ENCODE results near the gene ALK. TPM values are rescaled to one million over a fixed set of nuclear protein-coding genes. Genes with fewer than 3 reads are reported as not detected.

ALK gene
- polyA plus RNA-seq, 3 donors = not detected

DNA sequence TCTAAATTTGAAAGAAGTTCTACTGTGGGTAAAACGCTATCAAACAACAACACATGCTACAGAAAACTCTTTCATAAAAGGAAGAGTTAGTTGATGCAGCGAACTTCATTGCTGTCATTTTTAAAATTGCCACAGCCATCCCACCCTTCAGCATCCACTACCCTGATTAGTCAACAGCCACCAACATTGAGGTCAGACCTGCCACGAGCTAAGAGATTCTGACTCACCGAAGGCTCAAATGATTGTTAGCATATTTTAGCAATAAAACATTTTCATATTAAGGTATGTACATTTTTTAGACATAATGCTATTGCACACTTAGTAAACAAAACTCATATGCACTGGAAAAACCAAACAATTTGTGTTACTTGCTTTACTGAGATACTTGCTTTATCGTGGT, 459.1 kb downstream of the ALK start:
- intact Hi-C loops (cut with micrococcal nuclease) = no loop called here
- TF ChIP-seq, protein P1, sequence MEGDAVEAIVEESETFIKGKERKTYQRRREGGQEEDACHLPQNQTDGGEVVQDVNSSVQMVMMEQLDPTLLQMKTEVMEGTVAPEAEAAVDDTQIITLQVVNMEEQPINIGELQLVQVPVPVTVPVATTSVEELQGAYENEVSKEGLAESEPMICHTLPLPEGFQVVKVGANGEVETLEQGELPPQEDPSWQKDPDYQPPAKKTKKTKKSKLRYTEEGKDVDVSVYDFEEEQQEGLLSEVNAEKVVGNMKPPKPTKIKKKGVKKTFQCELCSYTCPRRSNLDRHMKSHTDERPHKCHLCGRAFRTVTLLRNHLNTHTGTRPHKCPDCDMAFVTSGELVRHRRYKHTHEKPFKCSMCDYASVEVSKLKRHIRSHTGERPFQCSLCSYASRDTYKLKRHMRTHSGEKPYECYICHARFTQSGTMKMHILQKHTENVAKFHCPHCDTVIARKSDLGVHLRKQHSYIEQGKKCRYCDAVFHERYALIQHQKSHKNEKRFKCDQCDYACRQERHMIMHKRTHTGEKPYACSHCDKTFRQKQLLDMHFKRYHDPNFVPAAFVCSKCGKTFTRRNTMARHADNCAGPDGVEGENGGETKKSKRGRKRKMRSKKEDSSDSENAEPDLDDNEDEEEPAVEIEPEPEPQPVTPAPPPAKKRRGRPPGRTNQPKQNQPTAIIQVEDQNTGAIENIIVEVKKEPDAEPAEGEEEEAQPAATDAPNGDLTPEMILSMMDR (IDR thresholded peaks at IDR 0.05) = no peak
- Histone ChIP-seq H2AFZ (ENCODE audit: insufficient read depth, low read depth, low read length, poor library complexity, severe bottlenecking) (no peak overlapping the region), H3K9ac (ENCODE audit: insufficient read depth, low read length, poor library complexity, severe bottlenecking) (no peak overlapping the region), H3K4me3 (replicated peaks in 1 of 3; ENCODE audit: low read depth in 2 of 3, low read length in 3 of 3) (no peak overlapping the region), H3K27ac (ENCODE audit: low read depth in 1 of 2, low read length in 2 of 2) (no peak overlapping the region), H3K9me3 (replicated peaks in 1 of 2; ENCODE audit: control insufficient read depth in 1 of 2, insufficient read depth in 1 of 2, low read length in 2 of 2) (no peaks in the 10 kb centered on the region), H3K4me2 (replicated peaks; ENCODE audit: extremely low read depth, low read length, poor library complexity, severe bottlenecking) (no peak overlapping the region), H3K79me2 (ENCODE audit: insufficient read depth, low read length) (no peaks in the 10 kb centered on the region), H3K27me3 (ENCODE audit: control insufficient read depth in 2 of 2, insufficient read depth in 2 of 2, low read length in 2 of 2) (no peaks in the 10 kb centered on the region), H4K20me1 (ENCODE audit: insufficient read depth, low read length) (no peaks in the 10 kb centered on the region), H3K36me3 (replicated peaks in 1 of 2; ENCODE audit: control insufficient read depth in 1 of 2, insufficient read depth in 2 of 2, low read length in 2 of 2) (no peaks in the 10 kb centered on the region), H3K4me1 (ENCODE audit: control insufficient read depth in 1 of 2, insufficient read depth in 2 of 2, low read length in 2 of 2) (no peaks in the 10 kb centered on the region)
- no peak for DNase-seq
- no peaks in the 10 kb centered on the region for H3K9me3 Mint-ChIP-seq
- H3K36me3 Mint-ChIP-seq = no peaks in the 10 kb centered on the region
- 100% methylated on average over 1 of the region's 5 CpGs for WGBS (ENCODE audit: insufficient coverage)
- H3K4me1 Mint-ChIP-seq = no peaks in the 10 kb centered on the region
- peaks cover 0 to 4% (median 0%) of the 10 kb centered on the region in 3 donors for H3K27me3 Mint-ChIP-seq (ENCODE audit: low read depth in 3 of 3)
- H3K4me3 Mint-ChIP-seq = no peak overlapping the region
- H3K27ac Mint-ChIP-seq = no peak overlapping the region

- Histone ChIP-seq H3K27ac (ENCODE audit: low read depth in 1 of 2, low read length in 2 of 2) (no peak overlapping the region), H3K4me2 (replicated peaks; ENCODE audit: extremely low read depth, low read length, poor library complexity, severe bottlenecking) (no peak overlapping the region), H3K36me3 (replicated peaks in 1 of 2; ENCODE audit: control insufficient read depth in 1 of 2, insufficient read depth in 2 of 2, low read length in 2 of 2) (no peaks in the 10 kb centered on the region), H2AFZ (ENCODE audit: insufficient read depth, low read depth, low read length, poor library complexity, severe bottlenecking) (no peak overlapping the region), H3K4me1 (ENCODE audit: control insufficient read depth in 1 of 2, insufficient read depth in 2 of 2, low read length in 2 of 2) (peaks cover 0 to 10% of the 10 kb centered on the region in 2 donors), H3K79me2 (ENCODE audit: insufficient read depth, low read length) (no peaks in the 10 kb centered on the region), H4K20me1 (ENCODE audit: insufficient read depth, low read length) (no peaks in the 10 kb centered on the region), H3K27me3 (ENCODE audit: control insufficient read depth in 2 of 2, insufficient read depth in 2 of 2, low read length in 2 of 2) (no peaks in the 10 kb centered on the region), H3K9ac (ENCODE audit: insufficient read depth, low read length, poor library complexity, severe bottlenecking) (no peak overlapping the region), H3K9me3 (replicated peaks in 1 of 2; ENCODE audit: control insufficient read depth in 1 of 2, insufficient read depth in 1 of 2, low read length in 2 of 2) (no peaks in the 10 kb centered on the region), H3K4me3 (replicated peaks in 1 of 3; ENCODE audit: low read depth in 2 of 3, low read length in 3 of 3) (no peak overlapping the region)
- Mint-ChIP-seq H3K4me1 (peaks cover 11% of the 10 kb centered on the region), H3K4me3 (no peak overlapping the region), H3K36me3 (no peaks in the 10 kb centered on the region), H3K27me3 (ENCODE audit: low read depth in 3 of 3) (peaks cover 0 to 2% (median 0%) of the 10 kb centered on the region in 3 donors), H3K9me3 (no peaks in the 10 kb centered on the region), H3K27ac (no peak overlapping the region)
- DNase-seq = no peak
- TF ChIP-seq, protein P1 (IDR thresholded peaks at IDR 0.05) = no peak
- intact Hi-C loops (cut with micrococcal nuclease) = no loop called here
- 0% methylated on average over 1 of the region's 3 CpGs for WGBS (ENCODE audit: insufficient coverage)
Observed at GRCh38 chr2:29460190-29460589, 461.2 kb downstream of the ALK start.

Data from CD14-positive monocyte (primary cell).